ENCODE data around the gene ADAMTS12. TPM values are rescaled to one million over a fixed set of nuclear protein-coding genes. Genes with fewer than 3 reads are reported as not detected.

ADAMTS12 gene
- total RNA-seq, 1 donor from 2014 or later, result 1.2 TPM

- DNase-seq (ENCODE audit: low read depth in 2 of 2), result peak; percentile 14 to 75
Measured at GRCh38 chr5:33843579-33843978, 48.2 kb downstream of the ADAMTS12 start.

DNA sequence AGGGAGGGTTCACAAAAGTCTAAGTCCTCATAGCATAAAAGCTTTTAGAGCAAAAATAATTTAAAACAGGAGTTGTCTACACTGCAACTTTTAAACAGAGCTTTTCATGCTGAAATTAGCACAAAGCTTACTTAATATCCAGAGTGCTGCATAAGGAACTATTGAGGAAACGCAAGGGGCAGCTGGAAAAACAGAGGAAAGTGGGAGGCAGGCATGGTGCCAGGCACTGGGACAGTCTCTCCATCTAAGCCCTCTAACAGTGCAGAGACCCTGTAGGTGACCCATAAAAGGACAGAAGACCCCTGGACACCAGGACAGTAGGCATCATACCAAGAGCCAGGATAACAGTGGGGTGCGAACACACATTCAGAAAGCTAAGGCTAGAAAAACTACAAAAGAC, 49.3 kb downstream of the ADAMTS12 start:
- peak in 1 of 2 donors; percentile 56 for DNase-seq (ENCODE audit: low read depth in 2 of 2)

DNA sequence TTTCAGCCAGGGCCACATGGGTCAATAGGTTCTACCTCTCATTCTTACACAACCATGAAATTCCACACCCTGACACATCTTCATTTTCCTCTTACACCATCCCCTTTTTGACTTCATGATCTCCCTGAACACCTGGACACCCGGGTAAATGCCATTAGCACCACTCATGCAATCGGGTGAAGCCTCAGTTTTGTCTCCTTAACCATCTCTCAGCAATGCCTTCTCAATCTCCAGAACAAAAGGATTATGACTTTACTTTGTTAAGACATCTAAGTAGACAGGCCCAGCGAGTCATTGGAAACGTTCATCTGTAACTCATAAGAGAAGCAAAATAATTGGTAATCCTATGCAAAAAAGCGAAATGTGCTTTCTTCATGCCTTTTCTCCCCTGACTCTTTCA, 49.9 kb downstream of the ADAMTS12 start:
- DNase-seq (ENCODE audit: low read depth in 2 of 2), result no peak

DNA sequence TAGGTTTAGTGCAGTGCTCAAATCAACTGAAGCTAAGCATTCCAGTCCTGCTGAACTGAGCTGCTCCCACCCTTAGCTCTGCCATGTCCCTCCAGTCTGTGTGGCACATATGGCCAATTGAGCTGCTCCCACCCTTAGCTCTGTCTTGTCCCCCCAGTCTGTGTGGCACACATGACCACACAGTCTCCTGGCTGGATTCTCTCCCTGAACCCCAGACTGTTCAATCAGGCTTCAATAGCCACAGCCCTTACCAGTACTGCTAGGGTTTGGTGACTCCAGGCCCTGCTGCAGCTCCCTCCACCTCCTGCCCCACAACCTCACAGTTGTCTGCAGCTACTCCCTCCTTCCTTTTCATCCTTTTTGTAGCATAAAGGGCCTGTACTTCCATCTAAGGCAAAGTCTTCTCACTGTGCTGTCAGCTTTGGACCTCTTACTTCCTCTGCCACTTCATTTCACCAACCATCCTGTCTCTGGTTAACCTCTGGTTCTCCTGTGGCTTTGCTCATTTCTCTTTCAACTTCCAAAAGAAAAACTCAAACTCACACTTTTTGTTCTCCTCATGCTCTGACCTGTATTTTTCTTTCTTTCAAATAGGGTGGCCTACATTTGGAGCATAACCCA, 50.8 kb downstream of the ADAMTS12 start:
- DNase-seq (ENCODE audit: low read depth in 2 of 2), result no peak

- no peak for DNase-seq (ENCODE audit: low read depth in 2 of 2)
Measured at GRCh38 chr5:33837301-33837700, 54.5 kb downstream of the ADAMTS12 start.

DNA sequence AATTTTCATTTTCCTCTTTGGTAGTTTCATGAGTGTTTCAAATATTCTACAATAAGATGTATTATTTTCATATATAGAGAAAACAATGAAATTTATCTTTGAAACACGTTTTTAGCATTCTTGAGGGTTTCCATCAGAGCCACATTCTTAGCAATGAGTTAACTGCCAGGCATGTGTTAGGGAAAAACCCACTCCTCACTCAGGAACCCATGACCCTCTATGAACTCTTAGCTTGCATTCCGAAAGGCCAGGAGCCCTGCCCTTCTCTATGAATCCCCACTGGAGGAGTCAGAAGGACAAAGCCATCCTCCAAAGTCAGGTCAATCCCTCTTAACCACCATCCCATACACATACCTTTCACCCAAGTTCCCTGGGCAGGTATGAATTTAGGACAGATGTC, 57.5 kb downstream of the ADAMTS12 start:
- DNase-seq (ENCODE audit: low read depth in 2 of 2), result no peak

DNA sequence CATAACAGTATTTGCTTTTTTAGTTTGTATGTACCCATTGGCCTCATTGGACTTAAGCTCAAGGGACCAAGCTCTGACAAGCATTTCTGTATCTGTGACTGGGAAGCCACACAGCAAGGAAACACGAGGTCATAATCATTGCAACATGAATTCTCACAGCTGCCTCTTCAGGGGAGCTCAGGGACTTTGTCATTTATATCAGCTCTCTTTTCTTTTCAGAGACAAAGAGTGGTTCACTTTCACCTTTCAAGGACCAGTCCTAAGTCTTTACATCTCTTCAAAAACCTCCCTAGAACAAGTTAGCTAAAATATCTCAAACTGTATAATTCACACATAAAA, 58.6 kb downstream of the ADAMTS12 start:
- DNase-seq (ENCODE audit: low read depth in 2 of 2), result no peak

- DNase-seq (ENCODE audit: low read depth in 2 of 2), result no peak
Measured at GRCh38 chr5:33832404-33833236, 59.2 kb downstream of the ADAMTS12 start.

DNA sequence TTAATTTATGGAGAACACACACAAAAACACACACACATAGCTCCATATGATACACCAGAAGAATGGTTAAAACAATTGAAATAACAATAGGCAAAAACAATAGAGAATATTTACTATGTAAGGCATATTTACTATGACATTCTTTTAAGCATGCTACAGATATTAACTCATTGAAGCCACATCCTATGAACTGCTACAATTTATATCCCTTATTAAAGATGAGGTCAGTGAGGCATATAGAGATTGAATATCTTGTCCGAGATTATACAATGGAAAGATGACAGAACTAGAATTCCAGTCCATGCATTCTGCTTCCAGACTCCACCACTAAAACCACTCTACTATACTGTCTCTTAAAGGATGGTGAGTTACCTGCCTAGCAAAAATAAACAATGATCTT, 60.7 kb downstream of the ADAMTS12 start:
- DNase-seq (ENCODE audit: low read depth in 2 of 2), result no peak

DNA sequence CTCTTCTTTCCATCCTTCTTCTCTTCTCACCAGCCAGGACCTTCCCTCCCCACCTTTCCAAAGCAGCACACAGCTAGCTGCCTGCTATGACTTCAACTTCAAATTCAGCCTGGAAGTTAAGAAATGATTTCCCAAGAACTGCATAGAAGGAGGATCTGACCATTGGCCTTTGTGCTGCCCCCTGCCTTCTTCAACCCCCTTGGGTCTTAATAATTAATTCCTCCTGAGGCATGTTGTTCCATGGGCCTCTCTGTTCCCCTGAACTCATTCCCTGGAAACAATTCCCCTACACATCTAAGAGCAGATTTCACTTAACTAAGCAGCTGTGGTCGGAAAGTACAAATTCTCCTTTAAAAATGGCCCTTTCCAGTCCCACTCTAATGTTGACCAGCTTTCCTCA, 62.4 kb downstream of the ADAMTS12 start:
- DNase-seq (ENCODE audit: low read depth in 2 of 2), result no peak

DNA sequence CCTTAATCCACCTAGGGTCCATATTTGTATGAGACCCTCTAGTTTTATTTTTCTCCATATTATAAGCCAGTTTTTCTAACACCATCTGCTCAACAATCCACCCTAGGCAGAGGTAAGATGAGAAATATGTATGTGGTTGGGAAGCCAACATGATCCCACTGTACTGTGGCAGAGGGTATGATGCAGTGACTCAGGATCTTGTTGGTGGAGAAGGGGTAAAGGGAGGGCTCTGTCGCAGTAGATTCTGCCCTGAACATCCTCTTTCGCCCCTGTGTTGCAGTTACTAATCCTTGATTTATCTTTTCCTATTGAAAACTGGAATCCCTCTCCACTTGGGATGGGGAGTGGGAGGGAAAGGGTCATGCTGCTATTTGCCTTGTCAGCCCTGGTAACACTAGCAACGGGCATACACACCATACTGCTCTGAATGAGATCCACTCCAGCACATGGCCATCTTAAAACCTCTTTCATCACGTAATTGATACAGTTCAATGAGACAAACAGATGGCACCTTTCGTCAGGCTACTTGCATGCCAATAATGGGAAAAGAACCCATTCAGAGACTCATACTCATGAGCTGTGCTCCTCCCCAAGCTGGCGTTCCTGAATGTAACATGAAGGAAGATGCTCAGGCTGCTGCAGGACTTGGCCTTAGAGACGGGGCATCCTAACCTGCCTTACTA, 63.0 kb downstream of the ADAMTS12 start:
- DNase-seq (ENCODE audit: low read depth in 2 of 2), result no peak

DNA sequence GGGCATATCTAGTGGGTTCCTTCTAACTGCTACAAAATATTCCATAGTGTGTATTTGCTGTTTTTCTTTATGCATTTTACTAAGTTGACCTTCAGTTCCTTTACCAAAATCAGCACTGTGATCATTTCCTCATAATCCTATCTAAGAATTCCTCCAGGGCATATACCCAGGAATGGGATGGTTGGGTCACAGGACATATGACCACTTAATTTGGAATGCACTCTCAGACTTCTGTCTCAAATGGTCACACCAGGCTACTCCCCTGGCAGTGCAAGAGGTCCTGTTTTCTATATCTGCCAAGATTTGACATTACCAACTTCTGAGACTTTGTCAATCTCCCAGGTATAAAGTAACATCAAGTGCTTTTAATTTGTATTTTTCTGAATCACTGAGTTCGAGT, 63.9 kb downstream of the ADAMTS12 start:
- no peak for DNase-seq (ENCODE audit: low read depth in 2 of 2)

- peak in 1 of 2 donors; percentile 50 for DNase-seq (ENCODE audit: low read depth in 2 of 2)
Measured at GRCh38 chr5:33827018-33827707, 64.6 kb downstream of the ADAMTS12 start.

DNA sequence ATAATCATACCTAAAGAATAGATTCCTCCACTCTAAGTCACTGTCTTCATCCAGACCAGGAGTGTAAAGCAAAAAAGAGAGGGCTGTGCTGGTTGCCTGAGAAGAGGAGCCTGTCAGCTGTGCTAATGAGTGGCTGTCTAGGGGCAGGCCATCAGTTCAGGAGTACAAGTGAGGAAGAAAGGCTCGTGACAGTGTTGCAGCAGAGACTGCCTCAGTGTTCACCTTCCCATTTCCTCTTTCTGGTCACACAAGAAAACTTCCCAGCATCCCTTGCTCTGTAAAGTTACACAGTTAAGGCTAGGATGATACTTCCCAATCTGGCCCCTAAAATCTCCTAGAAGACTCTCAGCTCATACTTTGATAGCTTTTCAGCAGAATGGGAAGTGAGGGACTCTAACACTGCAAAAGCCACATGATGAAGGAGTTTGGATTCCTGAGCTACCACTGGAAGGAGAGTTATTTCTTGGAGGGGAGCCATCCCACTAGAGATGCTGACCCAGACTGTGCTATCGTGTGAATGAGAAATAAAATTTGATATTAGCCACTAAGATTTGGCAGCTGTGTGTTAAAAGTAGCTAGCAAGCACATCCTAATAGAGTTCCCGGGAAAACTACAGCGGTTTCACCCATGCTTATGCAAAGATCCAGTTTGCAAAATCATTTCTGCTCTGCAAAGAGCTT, 67.1 kb downstream of the ADAMTS12 start:
- DNase-seq (ENCODE audit: low read depth in 2 of 2), result no peak

- DNase-seq (ENCODE audit: low read depth in 2 of 2), result no peak
Measured at GRCh38 chr5:33817301-33817700, 74.5 kb downstream of the ADAMTS12 start.

GRCh38 chr5:33816791-33817190, 75.0 kb downstream of the ADAMTS12 start:
- peak; percentile 71 to 97 for DNase-seq (ENCODE audit: low read depth in 2 of 2)

DNA sequence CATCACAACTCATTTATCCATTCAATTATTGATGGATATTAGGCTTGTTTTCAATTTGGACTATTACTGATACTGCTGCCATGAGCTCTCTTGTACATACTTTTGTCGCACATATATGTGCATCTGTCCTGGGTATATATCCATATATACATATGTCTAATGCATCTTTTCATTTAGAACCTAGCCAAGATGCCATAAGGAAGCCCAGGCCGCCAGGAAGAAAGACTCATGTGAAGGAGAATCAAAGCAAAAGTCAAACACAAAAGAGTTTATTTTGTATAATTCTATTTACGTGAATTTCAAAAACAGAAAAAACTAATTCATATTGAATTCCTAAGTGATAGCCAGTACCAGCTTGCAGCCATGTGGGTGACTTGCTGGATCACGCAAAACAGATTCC, 79.0 kb downstream of the ADAMTS12 start:
- DNase-seq (ENCODE audit: low read depth in 2 of 2), result no peak

DNA sequence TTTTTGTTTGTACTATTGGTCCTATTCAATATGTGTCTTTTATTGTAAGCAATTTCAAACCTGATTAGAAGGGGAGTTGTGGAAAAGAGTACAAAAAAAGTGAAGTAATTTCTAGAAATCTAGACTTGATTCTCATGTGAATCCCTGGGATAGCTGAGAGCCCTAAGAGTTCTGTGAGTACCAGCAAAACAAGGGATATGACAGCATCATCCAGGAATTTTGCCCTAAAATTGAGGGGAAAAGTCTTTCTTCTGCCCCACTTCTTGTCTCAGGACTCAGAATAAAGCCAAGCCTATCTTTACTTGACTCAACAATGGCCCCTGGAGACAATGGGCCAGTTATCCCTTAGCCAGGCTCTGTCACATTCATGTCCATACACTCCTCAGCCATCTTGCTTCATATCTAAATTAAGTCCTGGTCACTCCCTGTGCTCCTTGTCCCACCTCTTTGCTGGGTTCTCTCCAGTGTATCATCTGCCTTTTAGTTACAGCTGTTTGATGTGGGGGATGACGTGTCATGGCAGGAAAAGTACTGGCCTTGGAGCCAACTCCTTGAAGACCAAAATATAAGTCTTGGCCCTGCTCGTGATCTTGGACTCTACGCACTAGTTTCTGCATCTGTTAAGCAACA, 81.2 kb downstream of the ADAMTS12 start:
- DNase-seq (ENCODE audit: low read depth in 2 of 2), result peak in 1 of 2 donors; percentile 16

GRCh38 chr5:33809936-33810335, 81.9 kb downstream of the ADAMTS12 start:
- no peak for DNase-seq (ENCODE audit: low read depth in 2 of 2)

DNA sequence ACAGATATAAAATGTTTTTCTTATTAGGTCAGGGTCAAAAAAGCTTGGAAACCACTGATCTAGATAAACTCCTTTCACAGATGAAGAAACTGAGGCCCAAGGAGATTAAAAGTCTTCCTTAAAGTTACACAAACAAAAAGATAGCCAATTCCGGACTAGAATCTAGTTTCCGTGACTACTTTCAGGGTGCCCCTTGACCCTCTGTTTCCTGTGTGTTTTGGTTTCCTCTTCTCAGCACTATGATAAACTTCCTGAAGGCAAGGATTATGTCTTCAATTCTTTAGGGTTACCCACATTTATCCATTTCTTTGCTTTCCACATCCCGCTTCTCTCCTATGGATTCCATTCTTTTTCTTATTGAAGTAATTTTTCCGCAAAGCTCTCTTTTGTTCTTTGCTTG, 83.1 kb downstream of the ADAMTS12 start:
- DNase-seq (ENCODE audit: low read depth in 2 of 2), result peak in 1 of 2 donors; percentile 41

- DNase-seq (ENCODE audit: low read depth in 2 of 2), result peak in 1 of 2 donors; percentile 3
Measured at GRCh38 chr5:33807771-33808170, 84.0 kb downstream of the ADAMTS12 start.
